Measurements from ENCODE around the gene LHFPL2.
"Not testable (repeated sequence)": the region's sequence is repeated elsewhere in the genome, so short reads cannot be mapped to it uniquely, and the experiment has no call there.

The LHFPL2 gene

DNA sequence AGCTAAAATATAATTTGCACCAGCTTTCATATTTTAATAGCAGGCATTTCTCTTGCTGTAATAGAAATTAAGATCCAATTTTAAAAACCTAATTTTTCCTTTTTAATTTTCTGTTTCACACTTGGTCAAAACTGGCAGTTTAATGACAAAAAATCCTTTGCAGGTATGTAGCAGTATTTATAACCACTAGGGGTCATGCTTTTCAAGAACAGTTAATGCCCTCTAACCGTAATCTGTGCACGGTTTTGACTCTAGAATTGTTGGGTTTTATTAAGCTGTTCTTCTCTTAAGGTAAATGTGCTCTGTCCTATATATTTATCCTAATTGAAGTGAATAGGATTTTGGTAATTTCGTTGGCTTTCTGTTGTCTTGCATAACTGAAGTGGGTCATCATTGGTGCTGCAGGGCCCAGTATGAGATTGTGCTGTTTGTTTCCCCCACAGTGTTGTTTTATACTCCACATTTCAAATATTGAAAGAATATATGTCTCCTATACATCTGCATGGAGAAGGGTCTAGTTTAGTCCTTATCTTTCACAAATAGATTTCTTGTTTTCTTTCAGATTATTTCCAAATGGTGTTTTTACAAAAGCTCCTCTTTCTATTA, 180.7 kb downstream of the LHFPL2 start:
- no peak overlapping the region for H3K27ac ChIP-seq (ENCODE audit: low read depth, low read length)
- no peaks in the 10 kb centered on the region for H3K79me2 ChIP-seq (ENCODE audit: control insufficient read depth, insufficient read depth, low read length, unreplicated experiment)
- H3K27me3 ChIP-seq (ENCODE audit: insufficient read depth, low read length) = no peaks in the 10 kb centered on the region
- H3K4me3 ChIP-seq (ENCODE audit: low read depth, low read length) = no peak overlapping the region
- H3K36me3 ChIP-seq (ENCODE audit: insufficient read depth, low read length) = no peaks in the 10 kb centered on the region
- H2AFZ ChIP-seq (ENCODE audit: low read length, unreplicated experiment) = no peak overlapping the region
- H3K4me1 ChIP-seq (ENCODE audit: control insufficient read depth, insufficient read depth, low read length, unreplicated experiment) = no peaks in the 10 kb centered on the region

DNA sequence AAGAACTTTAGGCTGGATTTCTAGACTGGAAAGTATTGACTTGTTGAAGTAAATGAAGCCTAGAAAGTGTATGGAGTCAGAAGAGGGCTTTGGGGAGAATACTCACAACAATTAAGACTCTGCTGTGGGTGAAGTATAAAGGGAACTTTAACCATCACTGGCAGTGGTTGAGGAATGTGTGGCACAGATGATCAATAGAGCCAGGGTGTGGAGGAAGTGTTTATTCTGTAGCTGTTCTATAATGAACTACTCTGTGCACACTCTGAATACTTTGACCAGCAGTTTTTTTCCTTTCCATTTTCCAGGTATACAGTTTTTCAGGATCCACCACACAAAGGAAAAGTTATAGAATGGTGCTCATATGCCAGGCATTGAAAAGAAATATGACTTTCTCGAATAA, 181.4 kb downstream of the LHFPL2 start:
- Histone ChIP-seq H3K4me3 (ENCODE audit: low read depth, low read length) (no peak overlapping the region), H3K27ac (ENCODE audit: low read depth, low read length) (no peak overlapping the region)

DNA sequence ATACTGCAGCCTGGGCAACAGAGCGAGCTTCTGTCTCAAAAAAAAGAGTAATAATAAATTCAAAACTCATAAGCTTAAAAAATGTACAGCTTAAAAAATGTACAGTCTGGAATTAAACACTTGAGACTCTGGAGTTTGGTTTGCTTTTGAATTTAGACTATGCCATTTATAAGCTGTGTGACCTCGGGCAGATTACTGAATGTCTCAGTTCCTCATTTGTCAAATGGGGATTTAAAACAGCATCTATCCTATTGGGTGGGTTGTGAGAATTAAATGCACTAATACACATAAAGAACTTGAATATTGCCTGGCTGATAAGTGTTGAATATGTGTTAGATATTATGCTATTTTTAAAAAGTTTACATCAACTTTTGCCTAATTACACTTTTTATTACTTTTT, 189.7 kb downstream of the LHFPL2 start:
- Histone ChIP-seq H3K79me2 (ENCODE audit: control insufficient read depth, insufficient read depth, low read length, unreplicated experiment) (no peaks in the 10 kb centered on the region), H3K27ac (ENCODE audit: low read depth, low read length) (no peak overlapping the region), H3K36me3 (ENCODE audit: insufficient read depth, low read length) (no peaks in the 10 kb centered on the region), H3K4me3 (ENCODE audit: low read depth, low read length) (no peak overlapping the region), H2AFZ (ENCODE audit: low read length, unreplicated experiment) (no peak overlapping the region), H3K4me1 (ENCODE audit: control insufficient read depth, insufficient read depth, low read length, unreplicated experiment) (no peaks in the 10 kb centered on the region), H3K27me3 (ENCODE audit: insufficient read depth, low read length) (no peaks in the 10 kb centered on the region)

More for the DNA sequence above, 181.4 kb downstream of the LHFPL2 start:
- H3K36me3 ChIP-seq (ENCODE audit: insufficient read depth, low read length) = no peaks in the 10 kb centered on the region
- H3K4me1 ChIP-seq (ENCODE audit: control insufficient read depth, insufficient read depth, low read length, unreplicated experiment) = no peaks in the 10 kb centered on the region
- H2AFZ ChIP-seq (ENCODE audit: low read length, unreplicated experiment) = no peak overlapping the region
- no peaks in the 10 kb centered on the region for H3K79me2 ChIP-seq (ENCODE audit: control insufficient read depth, insufficient read depth, low read length, unreplicated experiment)
- H3K27me3 ChIP-seq (ENCODE audit: insufficient read depth, low read length) = no peaks in the 10 kb centered on the region

DNA sequence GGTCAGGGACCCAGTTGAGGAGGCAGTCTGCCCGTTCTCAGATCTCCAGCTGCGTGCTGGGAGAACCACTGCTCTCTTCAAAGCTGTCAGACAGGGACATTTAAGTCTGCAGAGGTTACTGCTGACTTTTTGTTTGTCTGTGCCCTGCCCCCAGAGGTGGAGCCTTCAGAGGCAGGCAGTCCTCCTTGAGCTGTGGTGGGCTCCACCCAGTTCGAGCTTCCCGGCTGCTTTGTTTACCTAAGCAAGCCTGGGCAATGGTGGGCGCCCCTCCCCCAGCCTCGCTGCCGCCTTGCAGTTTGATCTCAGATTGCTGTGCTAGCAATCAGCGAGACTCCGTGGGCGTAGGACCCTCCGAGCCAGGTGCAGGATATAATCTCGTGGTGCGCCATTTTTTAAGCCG, 191.1 kb downstream of the LHFPL2 start:
- not testable (repeated sequence) for H3K4me3 ChIP-seq (ENCODE audit: low read depth, low read length); H2AFZ ChIP-seq (ENCODE audit: low read length, unreplicated experiment); H3K79me2 ChIP-seq (ENCODE audit: control insufficient read depth, insufficient read depth, low read length, unreplicated experiment); H3K36me3 ChIP-seq (ENCODE audit: insufficient read depth, low read length); H3K27me3 ChIP-seq (ENCODE audit: insufficient read depth, low read length); H3K4me1 ChIP-seq (ENCODE audit: control insufficient read depth, insufficient read depth, low read length, unreplicated experiment); H3K27ac ChIP-seq (ENCODE audit: low read depth, low read length)

DNA sequence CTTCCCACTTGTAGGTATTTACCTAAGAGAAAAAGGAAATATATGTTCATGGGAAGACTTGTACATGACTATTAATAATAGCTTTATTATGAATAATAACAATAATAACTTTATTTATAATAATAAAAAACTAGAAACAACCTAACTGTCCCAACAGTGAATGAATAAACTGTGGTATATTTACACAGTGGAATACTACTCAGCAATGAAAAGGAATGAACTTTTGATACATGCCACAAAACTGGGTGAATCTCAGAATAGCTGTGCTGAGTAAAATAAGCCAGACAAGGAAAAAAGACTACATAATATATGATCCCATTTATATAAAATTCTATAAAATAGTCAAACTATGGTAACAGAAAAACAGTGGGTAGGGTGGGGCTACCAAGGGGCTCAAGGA, 199.5 kb downstream of the LHFPL2 start:
- Histone ChIP-seq H3K4me1 (ENCODE audit: control insufficient read depth, insufficient read depth, low read length, unreplicated experiment) (no peaks in the 10 kb centered on the region), H3K27ac (ENCODE audit: low read depth, low read length) (no peak overlapping the region), H3K27me3 (ENCODE audit: insufficient read depth, low read length) (no peaks in the 10 kb centered on the region), H3K79me2 (ENCODE audit: control insufficient read depth, insufficient read depth, low read length, unreplicated experiment) (no peaks in the 10 kb centered on the region), H2AFZ (ENCODE audit: low read length, unreplicated experiment) (no peak overlapping the region), H3K4me3 (ENCODE audit: low read depth, low read length) (no peak overlapping the region), H3K36me3 (ENCODE audit: insufficient read depth, low read length) (peaks cover 8% of the 10 kb centered on the region; the same call in 1 of the 2 replicates)

DNA sequence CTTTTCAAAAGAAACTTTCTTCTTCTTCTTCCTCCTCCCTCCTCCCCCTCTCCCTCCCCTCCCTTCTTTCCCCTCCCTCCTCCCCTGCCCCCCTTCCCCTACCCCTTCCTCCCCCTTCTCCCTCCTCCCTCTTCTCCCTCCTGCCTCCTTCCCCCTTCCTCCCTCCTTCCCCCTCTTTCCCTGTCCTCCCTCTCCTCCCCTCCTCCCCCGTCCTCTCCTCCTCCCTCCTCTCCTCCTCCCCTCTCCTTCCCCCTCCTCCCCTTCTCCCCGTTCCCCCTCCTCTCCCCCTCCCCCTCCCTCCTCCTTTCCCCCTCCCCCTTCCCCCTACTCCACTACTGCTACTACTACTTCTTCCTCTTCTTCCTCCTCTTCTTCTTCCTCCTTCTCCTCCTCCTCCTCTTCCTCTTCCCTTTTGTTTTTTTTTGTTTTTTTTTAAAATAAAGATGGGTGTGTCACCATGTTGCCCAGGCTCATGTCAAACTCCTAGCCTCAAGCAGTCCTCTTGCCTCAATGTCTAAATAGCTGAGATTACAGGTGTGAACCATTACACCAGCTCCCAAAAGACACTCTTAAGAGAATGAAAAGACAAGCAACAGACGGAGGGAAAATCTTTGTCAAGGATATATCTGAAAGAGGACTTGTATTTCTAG, 200.7 kb downstream of the LHFPL2 start:
- Histone ChIP-seq H3K27me3 (ENCODE audit: insufficient read depth, low read length) (no peaks in the 10 kb centered on the region), H3K4me1 (ENCODE audit: control insufficient read depth, insufficient read depth, low read length, unreplicated experiment) (no peaks in the 10 kb centered on the region), H3K36me3 (ENCODE audit: insufficient read depth, low read length) (peaks cover 8% of the 10 kb centered on the region; the same call in 1 of the 2 replicates), H3K27ac (ENCODE audit: low read depth, low read length) (no peak overlapping the region), H3K4me3 (ENCODE audit: low read depth, low read length) (no peak overlapping the region), H3K79me2 (ENCODE audit: control insufficient read depth, insufficient read depth, low read length, unreplicated experiment) (no peaks in the 10 kb centered on the region), H2AFZ (ENCODE audit: low read length, unreplicated experiment) (no peak overlapping the region)
